Gastrocnemius medialis (tissue), 4 donors: ENCODE measurements around the gene AGA.

Source experiments
- POLR2A ChIP-seq, 2 donors: fragments of 450-650 bp; IDR thresholded peaks; one replicate each; pipeline ENCODE4 v1.6.1; 2017; ENCODE audit warnings: antibody characterized with exemption in 2 of 2, mild to moderate bottlenecking in 2 of 2, moderate library complexity in 2 of 2
- TF ChIP-seq, protein P1 (sequence below), 5 experiments: fragments of 450-650 bp in 3 of 5; fragments of 200-600 bp in 2 of 5; sonication (generic) in 2 of 5; IDR thresholded peaks in 4 of 5; conservative IDR thresholded peaks in 1 of 5; 1 replicate in 4 of 5; 2 replicates in 1 of 5; pipeline ENCODE4 v1.5.1; 2016 to 2019; ENCODE audit warnings: antibody characterized with exemption in 5 of 5, mild to moderate bottlenecking in 3 of 5, moderate library complexity in 3 of 5

GRCh38 chr4:177404342-177404741, 37.9 kb downstream of the AGA start:
- TF ChIP-seq POLR2A (IDR thresholded peaks at IDR 0.05), result no peak
- TF ChIP-seq, protein P1, sequence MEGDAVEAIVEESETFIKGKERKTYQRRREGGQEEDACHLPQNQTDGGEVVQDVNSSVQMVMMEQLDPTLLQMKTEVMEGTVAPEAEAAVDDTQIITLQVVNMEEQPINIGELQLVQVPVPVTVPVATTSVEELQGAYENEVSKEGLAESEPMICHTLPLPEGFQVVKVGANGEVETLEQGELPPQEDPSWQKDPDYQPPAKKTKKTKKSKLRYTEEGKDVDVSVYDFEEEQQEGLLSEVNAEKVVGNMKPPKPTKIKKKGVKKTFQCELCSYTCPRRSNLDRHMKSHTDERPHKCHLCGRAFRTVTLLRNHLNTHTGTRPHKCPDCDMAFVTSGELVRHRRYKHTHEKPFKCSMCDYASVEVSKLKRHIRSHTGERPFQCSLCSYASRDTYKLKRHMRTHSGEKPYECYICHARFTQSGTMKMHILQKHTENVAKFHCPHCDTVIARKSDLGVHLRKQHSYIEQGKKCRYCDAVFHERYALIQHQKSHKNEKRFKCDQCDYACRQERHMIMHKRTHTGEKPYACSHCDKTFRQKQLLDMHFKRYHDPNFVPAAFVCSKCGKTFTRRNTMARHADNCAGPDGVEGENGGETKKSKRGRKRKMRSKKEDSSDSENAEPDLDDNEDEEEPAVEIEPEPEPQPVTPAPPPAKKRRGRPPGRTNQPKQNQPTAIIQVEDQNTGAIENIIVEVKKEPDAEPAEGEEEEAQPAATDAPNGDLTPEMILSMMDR (IDR thresholded peaks at IDR 0.05 in 4 of 5, conservative IDR thresholded peaks at IDR 0.05 in 1 of 5), result no peak
